IgD-negative memory B cell (primary cell): ENCODE results near the gene CLHC1. TPM values are rescaled to one million over a fixed set of nuclear protein-coding genes. Genes with fewer than 3 reads are reported as not detected.
"Not testable (repeated sequence)": the region's sequence is repeated elsewhere in the genome, so short reads cannot be mapped to it uniquely, and the experiment has no call there.

ENCODE experiments used
- H3K27ac Mint-ChIP-seq, 3 donors: one replicate each; pipeline ENCODE4 v1.8.0; 2020 to 2022; ENCODE audit warnings: mild to moderate bottlenecking in 3 of 3, mixed read lengths in 3 of 3, moderate library complexity in 1 of 3
- H3K27me3 Mint-ChIP-seq: one replicate; pipeline ENCODE4 v1.8.0; 2021; ENCODE audit warnings: mixed read lengths
- H3K36me3 Mint-ChIP-seq: one replicate; pipeline ENCODE4 v1.8.0; 2020; ENCODE audit warnings: mild to moderate bottlenecking, mixed read lengths
- H3K4me1 Mint-ChIP-seq, 3 donors: one replicate each; pipeline ENCODE4 v1.8.0; 2020 to 2022; ENCODE audit warnings: mixed read lengths in 3 of 3, mild to moderate bottlenecking in 1 of 3
- H3K4me3 Mint-ChIP-seq, 4 donors: one replicate each; pipeline ENCODE4 v1.8.0; 2020 to 2022; ENCODE audit warnings: mild to moderate bottlenecking in 4 of 4, mixed read lengths in 4 of 4, moderate library complexity in 3 of 4
- H3K9me3 Mint-ChIP-seq, 3 donors: one replicate each; pipeline ENCODE4 v1.8.0; 2020 to 2021; ENCODE audit warnings: mixed read lengths in 3 of 3, mild to moderate bottlenecking in 1 of 3
- polyA plus RNA-seq: library from polyadenylated mRNA; unstranded; fragments of 300-500 nt; fragmentation: Illumina TruSeq; gene quantifications from one replicate; pipeline ENCODE4 v1.2.3, GENCODE V29; 2021

CLHC1 gene
- polyA plus RNA-seq, 1 donor from 2014 or later, result 1.2 TPM

GRCh38 chr2:55126643-55127042 is 105.5 kb downstream of the CLHC1 start:
- H3K4me3 Mint-ChIP-seq, result peak overlapping the region in 1 of 4 donors; percentile 12
- not testable (repeated sequence) for H3K27ac Mint-ChIP-seq, H3K9me3 Mint-ChIP-seq, H3K36me3 Mint-ChIP-seq, H3K27me3 Mint-ChIP-seq, H3K4me1 Mint-ChIP-seq

Other genes with a start within 250 kb of the CLHC1 start
- 50.9 TPM for gene RTN4, start 181.8 kb downstream of the CLHC1 start, polyA plus RNA-seq
- 3,117 TPM for gene RPS27A, start 395 bp upstream of the CLHC1 start, polyA plus RNA-seq
- gene MTIF2, start 36.9 kb upstream of the CLHC1 start, polyA plus RNA-seq, result 16.9 TPM
- 4.8 TPM for gene CCDC88A, start 187.6 kb upstream of the CLHC1 start, polyA plus RNA-seq